Measurements from ENCODE around the gene AGXT2. TPM values are rescaled to one million over a fixed set of nuclear protein-coding genes. Genes with fewer than 3 reads are reported as not detected.

The AGXT2 gene
- total RNA-seq, 1 experiment from 2014 or later, result not detected

DNA sequence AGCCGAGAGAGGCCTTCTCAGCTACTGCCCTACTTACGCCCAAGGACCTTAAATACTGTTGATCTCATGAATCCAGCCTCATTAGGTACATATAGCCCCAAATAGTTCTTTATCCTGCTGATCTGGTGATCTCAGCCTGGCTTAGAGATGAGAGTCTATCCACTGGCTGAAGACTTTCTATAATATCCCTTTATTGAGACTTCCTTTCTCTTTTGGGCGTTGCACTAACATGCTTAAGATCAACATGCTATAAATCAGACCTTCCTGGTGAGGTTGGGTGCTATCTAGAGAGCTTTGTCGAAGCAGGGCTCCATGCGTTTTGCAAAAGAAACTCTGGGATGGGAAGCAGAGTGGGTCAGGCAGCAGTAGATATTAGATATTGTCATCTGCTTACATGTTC is 44.0 kb upstream of the AGXT2 start:
- ChIA-PET CTCF (interaction anchor here (1.5 to 2.0 kb wide), 4 partner anchors 12 to 507 kb away, joined by 6 to 8 read pairs (median 8); no protein-coding TSS in a partner anchor), POLR2A (no interaction called here)
- TF ChIP-seq, protein P1, sequence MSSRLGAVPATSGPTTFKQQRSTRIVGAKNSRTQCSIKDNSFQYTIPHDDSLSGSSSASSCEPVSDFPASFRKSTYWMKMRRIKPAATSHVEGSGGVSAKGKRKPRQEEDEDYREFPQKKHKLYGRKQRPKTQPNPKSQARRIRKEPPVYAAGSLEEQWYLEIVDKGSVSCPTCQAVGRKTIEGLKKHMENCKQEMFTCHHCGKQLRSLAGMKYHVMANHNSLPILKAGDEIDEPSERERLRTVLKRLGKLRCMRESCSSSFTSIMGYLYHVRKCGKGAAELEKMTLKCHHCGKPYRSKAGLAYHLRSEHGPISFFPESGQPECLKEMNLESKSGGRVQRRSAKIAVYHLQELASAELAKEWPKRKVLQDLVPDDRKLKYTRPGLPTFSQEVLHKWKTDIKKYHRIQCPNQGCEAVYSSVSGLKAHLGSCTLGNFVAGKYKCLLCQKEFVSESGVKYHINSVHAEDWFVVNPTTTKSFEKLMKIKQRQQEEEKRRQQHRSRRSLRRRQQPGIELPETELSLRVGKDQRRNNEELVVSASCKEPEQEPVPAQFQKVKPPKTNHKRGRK (CRISPR knock-in tag; IDR thresholded peaks at IDR 0.05; ENCODE audit: borderline replicate concordance), result no peak
- no peak for TF ChIP-seq IRF2 (CRISPR knock-in tag; IDR thresholded peaks at IDR 0.05; ENCODE audit: borderline replicate concordance, low read depth)
- TF ChIP-seq ZNF416 (CRISPR knock-in tag; IDR thresholded peaks at IDR 0.05), result no peak
- TF ChIP-seq NFE2L1 (CRISPR knock-in tag; IDR thresholded peaks at IDR 0.05), result no peak
- TF ChIP-seq EMX1 (CRISPR knock-in tag; IDR thresholded peaks at IDR 0.05), result no peak
- no peak for TF ChIP-seq NR3C1 (CRISPR knock-in tag; conservative IDR thresholded peaks at IDR 0.05; ENCODE audit: low read depth)
- TF ChIP-seq, protein P2, sequence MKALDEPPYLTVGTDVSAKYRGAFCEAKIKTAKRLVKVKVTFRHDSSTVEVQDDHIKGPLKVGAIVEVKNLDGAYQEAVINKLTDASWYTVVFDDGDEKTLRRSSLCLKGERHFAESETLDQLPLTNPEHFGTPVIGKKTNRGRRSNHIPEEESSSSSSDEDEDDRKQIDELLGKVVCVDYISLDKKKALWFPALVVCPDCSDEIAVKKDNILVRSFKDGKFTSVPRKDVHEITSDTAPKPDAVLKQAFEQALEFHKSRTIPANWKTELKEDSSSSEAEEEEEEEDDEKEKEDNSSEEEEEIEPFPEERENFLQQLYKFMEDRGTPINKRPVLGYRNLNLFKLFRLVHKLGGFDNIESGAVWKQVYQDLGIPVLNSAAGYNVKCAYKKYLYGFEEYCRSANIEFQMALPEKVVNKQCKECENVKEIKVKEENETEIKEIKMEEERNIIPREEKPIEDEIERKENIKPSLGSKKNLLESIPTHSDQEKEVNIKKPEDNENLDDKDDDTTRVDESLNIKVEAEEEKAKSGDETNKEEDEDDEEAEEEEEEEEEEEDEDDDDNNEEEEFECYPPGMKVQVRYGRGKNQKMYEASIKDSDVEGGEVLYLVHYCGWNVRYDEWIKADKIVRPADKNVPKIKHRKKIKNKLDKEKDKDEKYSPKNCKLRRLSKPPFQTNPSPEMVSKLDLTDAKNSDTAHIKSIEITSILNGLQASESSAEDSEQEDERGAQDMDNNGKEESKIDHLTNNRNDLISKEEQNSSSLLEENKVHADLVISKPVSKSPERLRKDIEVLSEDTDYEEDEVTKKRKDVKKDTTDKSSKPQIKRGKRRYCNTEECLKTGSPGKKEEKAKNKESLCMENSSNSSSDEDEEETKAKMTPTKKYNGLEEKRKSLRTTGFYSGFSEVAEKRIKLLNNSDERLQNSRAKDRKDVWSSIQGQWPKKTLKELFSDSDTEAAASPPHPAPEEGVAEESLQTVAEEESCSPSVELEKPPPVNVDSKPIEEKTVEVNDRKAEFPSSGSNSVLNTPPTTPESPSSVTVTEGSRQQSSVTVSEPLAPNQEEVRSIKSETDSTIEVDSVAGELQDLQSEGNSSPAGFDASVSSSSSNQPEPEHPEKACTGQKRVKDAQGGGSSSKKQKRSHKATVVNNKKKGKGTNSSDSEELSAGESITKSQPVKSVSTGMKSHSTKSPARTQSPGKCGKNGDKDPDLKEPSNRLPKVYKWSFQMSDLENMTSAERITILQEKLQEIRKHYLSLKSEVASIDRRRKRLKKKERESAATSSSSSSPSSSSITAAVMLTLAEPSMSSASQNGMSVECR (CRISPR knock-in tag; IDR thresholded peaks at IDR 0.05; ENCODE audit: borderline replicate concordance), result no peak
- TF ChIP-seq FOXP1 (CRISPR knock-in tag; IDR thresholded peaks at IDR 0.05; ENCODE audit: borderline replicate concordance), result no peak
- no peak for TF ChIP-seq TCF7 (CRISPR knock-in tag; IDR thresholded peaks at IDR 0.05; ENCODE audit: low read depth)
- no peak for TF ChIP-seq ETV6 (CRISPR knock-in tag; IDR thresholded peaks at IDR 0.05)
- TF ChIP-seq, protein P3, sequence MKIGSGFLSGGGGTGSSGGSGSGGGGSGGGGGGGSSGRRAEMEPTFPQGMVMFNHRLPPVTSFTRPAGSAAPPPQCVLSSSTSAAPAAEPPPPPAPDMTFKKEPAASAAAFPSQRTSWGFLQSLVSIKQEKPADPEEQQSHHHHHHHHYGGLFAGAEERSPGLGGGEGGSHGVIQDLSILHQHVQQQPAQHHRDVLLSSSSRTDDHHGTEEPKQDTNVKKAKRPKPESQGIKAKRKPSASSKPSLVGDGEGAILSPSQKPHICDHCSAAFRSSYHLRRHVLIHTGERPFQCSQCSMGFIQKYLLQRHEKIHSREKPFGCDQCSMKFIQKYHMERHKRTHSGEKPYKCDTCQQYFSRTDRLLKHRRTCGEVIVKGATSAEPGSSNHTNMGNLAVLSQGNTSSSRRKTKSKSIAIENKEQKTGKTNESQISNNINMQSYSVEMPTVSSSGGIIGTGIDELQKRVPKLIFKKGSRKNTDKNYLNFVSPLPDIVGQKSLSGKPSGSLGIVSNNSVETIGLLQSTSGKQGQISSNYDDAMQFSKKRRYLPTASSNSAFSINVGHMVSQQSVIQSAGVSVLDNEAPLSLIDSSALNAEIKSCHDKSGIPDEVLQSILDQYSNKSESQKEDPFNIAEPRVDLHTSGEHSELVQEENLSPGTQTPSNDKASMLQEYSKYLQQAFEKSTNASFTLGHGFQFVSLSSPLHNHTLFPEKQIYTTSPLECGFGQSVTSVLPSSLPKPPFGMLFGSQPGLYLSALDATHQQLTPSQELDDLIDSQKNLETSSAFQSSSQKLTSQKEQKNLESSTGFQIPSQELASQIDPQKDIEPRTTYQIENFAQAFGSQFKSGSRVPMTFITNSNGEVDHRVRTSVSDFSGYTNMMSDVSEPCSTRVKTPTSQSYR (CRISPR knock-in tag; IDR thresholded peaks at IDR 0.05), result no peak
- TF ChIP-seq ELF4 (CRISPR knock-in tag; IDR thresholded peaks at IDR 0.05; ENCODE audit: low read depth), result no peak
- no peak for TF ChIP-seq SMAD4 (CRISPR knock-in tag; IDR thresholded peaks at IDR 0.05)
- TF ChIP-seq ZNF219 (CRISPR knock-in tag; IDR thresholded peaks at IDR 0.05; ENCODE audit: borderline replicate concordance), result no peak
- ATAC-seq (no peak), DNase-seq (ENCODE audit: low spot score) (no peak)
- no peak overlapping the region for H3K27ac Mint-ChIP-seq
- no peaks in the 10 kb centered on the region; the same call in 1 of the 2 replicates for H3K27me3 Mint-ChIP-seq (ENCODE audit: low read depth)
- H3K4me3 Mint-ChIP-seq, result no peak overlapping the region
- H3K9me3 Mint-ChIP-seq, result no peaks in the 10 kb centered on the region
- H3K4me1 Mint-ChIP-seq, result peaks cover 20% of the 10 kb centered on the region
- H3K36me3 Mint-ChIP-seq, result no peaks in the 10 kb centered on the region

DNA sequence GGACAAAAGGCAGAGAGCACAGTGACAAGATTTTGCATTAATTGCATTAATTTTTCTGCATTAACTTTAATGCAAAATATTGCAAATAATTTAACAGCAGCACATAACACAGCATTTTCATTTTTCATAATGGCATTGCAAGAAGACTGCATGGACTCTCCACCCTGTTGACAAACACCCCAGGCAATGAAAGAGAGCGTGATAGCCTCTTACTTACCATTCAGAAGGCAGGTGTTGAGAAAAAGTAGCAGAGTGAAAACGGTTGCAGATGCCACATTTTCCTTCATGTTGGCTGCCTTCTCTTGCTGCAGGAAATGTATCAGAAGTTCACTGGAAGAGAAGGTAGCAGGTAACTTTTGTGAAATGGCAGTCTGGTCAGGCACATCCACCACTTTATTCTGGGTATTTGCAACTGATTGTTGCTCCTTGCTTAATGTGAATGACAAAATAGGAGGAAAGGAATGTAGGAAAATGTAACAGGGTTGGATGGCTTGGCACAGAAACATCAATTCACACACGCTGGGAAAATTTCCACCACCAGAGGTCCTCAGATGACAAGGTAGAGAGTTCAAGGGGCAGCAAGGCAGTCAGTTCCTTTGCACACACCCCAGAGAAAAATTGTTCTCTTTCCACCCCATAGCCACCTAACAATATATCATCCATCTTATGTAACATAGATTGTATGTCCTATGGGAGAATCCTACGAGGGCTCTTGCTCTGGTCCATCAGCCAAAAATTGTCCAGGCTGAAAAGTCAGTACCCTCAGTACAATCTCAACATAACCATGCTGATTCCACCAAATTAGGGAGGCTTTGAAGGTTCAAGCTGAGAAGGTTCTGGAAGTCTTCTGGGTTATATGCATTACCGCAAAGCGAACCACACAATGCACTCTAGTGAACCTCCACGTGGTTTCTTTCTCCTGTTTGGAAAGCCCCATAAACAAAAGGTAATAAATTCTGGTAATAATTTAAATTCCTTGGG is 41.9 kb upstream of the AGXT2 start:
- DNase-seq (ENCODE audit: low spot score) (peak; percentile 73), ATAC-seq (peak; percentile 79)
- Mint-ChIP-seq H3K36me3 (no peaks in the 10 kb centered on the region), H3K4me3 (no peak overlapping the region), H3K4me1 (peaks cover 20% of the 10 kb centered on the region), H3K27ac (no peak overlapping the region), H3K9me3 (no peaks in the 10 kb centered on the region), H3K27me3 (ENCODE audit: low read depth) (no peaks in the 10 kb centered on the region; the same call in 1 of the 2 replicates)
- TF ChIP-seq, protein P4, sequence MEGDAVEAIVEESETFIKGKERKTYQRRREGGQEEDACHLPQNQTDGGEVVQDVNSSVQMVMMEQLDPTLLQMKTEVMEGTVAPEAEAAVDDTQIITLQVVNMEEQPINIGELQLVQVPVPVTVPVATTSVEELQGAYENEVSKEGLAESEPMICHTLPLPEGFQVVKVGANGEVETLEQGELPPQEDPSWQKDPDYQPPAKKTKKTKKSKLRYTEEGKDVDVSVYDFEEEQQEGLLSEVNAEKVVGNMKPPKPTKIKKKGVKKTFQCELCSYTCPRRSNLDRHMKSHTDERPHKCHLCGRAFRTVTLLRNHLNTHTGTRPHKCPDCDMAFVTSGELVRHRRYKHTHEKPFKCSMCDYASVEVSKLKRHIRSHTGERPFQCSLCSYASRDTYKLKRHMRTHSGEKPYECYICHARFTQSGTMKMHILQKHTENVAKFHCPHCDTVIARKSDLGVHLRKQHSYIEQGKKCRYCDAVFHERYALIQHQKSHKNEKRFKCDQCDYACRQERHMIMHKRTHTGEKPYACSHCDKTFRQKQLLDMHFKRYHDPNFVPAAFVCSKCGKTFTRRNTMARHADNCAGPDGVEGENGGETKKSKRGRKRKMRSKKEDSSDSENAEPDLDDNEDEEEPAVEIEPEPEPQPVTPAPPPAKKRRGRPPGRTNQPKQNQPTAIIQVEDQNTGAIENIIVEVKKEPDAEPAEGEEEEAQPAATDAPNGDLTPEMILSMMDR (IDR thresholded peaks at IDR 0.05), result peak; percentile 72
- TF ChIP-seq, protein P5, sequence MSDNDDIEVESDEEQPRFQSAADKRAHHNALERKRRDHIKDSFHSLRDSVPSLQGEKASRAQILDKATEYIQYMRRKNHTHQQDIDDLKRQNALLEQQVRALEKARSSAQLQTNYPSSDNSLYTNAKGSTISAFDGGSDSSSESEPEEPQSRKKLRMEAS (CRISPR knock-in tag; IDR thresholded peaks at IDR 0.05), result no peak
- CTCF ChIA-PET, result interaction anchor here (0.6 to 2.0 kb wide), 7 partner anchors 94 to 510 kb away, joined by 3 to 8 read pairs (median 3); partner anchors contain the start of gene PRLR
- POLR2A ChIA-PET, result no interaction called here

Measured in WTC11 (cell line).